ENCODE results near the gene SARM1.

- TF ChIP-seq GATA3 (IDR thresholded peaks at IDR 0.05; ENCODE audit: low read depth, low read length) (no peak), GATA2 (IDR thresholded peaks at IDR 0.05; ENCODE audit: low read depth, low read length) (no peak)
These were observed 37.3 kb upstream of the SARM1 start for GRCh38 chr17:28334171-28334570.
